Epithelial cell of proximal tubule (primary cell): ENCODE results near the gene ENTHD1. TPM values are rescaled to one million over a fixed set of nuclear protein-coding genes. Genes with fewer than 3 reads are reported as not detected.
"Not testable (repeated sequence)": the region's sequence is repeated elsewhere in the genome, so short reads cannot be mapped to it uniquely, and the experiment has no call there.

Experiments used
- DNase-seq: peaks from one replicate; pipeline ENCODE4 v3.0.0-alpha.2; 2011; ENCODE audit warnings: low read depth
- H3K4me3 ChIP-seq: 2 replicates; pipeline ENCODE4 v1.5.1; 2011; ENCODE audit warnings: low read depth, mild to moderate bottlenecking, low read length
- CTCF ChIP-seq: conservative IDR thresholded peaks from 2 replicates; pipeline ENCODE4 v1.5.1; 2012; ENCODE audit warnings: low read depth, mild to moderate bottlenecking, low read length
- total RNA-seq: library from RNA; depleted of rRNA; stranded (reverse); fragments of >200 nt; gene quantifications from 2 replicates; pipeline ENCODE4 v1.2.3, GENCODE V29; 2015

The ENTHD1 gene
- total RNA-seq, 1 donor from 2014 or later: not detected

DNA sequence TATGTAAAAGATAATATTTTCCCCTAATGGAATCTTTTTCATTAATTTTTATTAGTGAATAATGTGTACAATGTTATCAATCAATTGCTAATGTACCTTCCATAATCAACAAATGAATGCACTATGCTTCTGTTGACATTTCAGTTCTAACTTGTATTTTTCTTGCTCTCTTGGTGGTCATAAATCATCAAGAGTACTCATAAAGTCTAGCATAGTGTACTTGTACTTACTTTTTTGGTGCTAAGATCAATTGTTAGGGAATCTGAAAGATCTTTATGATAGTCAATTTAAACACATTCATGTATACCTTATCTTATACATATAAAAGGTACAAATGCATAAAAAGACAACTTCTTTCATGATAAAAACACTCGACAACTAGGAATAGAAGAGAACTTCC, 10.5 kb downstream of the ENTHD1 start:
- no peak for TF ChIP-seq CTCF
- no peak overlapping the region for H3K4me3 ChIP-seq
- no peak for DNase-seq

DNA sequence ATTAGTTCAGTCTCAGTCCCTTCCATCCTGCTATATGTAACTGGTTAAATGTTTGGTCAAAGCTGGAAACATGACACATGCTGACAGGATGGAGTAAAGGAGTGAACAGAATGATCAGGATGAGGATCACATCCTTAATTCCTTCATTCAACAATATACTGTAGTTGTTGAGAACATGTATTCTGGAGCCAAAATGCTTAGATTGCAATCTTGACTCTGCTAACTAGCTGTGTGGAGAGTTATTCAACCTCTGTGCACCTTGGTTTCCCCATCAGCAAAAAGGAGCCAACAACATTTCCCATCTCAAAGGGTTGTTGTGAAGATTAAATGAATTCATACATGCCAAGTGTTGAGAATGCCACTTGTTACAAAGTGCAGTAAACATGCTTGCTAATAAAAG, 12.8 kb downstream of the ENTHD1 start:
- no peak for TF ChIP-seq CTCF
- DNase-seq: no peak
- H3K4me3 ChIP-seq: no peak overlapping the region

GRCh38 chr22:39877079-39877845, 16.3 kb downstream of the ENTHD1 start:
- no peak for DNase-seq
- no peak overlapping the region for H3K4me3 ChIP-seq
- no peak for TF ChIP-seq CTCF

DNA sequence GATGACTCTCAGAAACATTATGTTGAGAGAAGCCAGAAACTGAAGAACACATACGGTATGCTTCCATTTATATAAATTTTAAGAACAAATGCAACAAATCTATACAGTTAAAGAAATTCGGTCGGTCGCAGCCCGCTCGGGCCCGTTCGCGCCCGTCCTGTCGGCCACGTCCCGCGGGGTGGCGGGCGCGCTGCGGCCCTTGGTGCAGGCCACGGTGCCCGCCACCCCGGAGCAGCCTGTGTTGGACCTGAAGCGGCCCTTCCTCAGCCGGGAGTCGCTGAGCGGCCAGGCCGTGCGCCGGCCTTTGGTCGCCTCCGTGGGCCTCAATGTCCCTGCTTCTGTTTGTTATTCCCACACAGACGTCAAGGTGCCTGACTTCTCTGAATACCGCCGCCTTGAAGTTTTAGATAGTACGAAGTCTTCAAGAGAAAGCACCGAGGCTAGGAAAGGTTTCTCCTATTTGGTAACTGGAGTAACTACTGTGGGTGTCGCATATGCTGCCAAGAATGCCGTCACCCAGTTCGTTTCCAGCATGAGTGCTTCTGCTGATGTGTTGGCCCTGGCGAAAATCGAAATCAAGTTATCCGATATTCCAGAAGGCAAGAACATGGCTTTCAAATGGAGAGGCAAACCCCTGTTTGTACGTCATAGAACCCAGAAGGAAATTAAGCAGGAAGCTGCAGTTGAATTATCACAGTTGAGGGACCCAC, 18.2 kb downstream of the ENTHD1 start:
- not testable (repeated sequence) for H3K4me3 ChIP-seq

GRCh38 chr22:39873965-39874364, 19.6 kb downstream of the ENTHD1 start:
- no peak for TF ChIP-seq CTCF
- no peak for DNase-seq

More for the DNA sequence above, 18.2 kb downstream of the ENTHD1 start:
- not testable (repeated sequence) for DNase-seq

DNA sequence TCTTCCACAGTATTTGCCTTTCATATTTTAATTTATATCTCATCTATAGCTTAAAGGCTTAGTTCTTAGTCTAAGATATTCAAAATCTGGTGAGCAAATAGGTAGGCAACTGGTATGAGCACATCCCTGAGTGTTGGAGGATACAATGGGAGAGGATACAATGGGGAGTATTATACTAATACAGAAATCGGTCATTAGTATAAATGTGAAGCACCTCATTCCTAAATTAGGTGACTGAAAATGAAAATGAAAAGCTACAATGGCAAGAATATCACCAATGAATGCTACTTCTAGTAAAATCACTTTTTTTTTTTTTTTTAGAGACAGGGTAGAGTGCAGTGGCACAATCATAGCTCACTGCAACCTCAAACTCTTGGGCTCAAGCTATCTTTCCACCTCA, 21.0 kb downstream of the ENTHD1 start:
- no peak for DNase-seq
- no peak for TF ChIP-seq CTCF

More at GRCh38 chr22:39873965-39874364, 19.6 kb downstream of the ENTHD1 start:
- no peak overlapping the region for H3K4me3 ChIP-seq

GRCh38 chr22:39871008-39871798, 22.4 kb downstream of the ENTHD1 start:
- DNase-seq: no peak
- H3K4me3 ChIP-seq: no peak overlapping the region
- no peak for TF ChIP-seq CTCF

More for the DNA sequence above, 21.0 kb downstream of the ENTHD1 start:
- H3K4me3 ChIP-seq: no peak overlapping the region

DNA sequence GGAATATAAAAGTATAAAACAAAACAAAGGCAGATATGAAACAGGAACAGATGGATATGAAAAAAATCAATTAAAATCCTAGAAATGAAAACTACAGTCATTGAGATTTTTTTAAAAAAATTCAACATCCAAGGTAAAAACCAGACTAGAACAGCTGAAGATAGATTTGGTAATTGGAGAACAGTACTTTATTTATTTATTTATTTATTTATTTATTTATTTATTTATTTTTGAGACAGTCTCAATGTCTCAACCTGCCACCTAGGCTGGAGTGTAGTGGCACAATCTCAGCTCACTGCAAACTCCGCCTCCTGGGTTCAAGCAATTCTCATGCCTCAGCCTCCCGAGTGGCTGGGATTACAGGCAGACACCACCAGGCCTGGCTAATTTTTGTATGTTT, 23.8 kb downstream of the ENTHD1 start:
- DNase-seq, H3K4me3 ChIP-seq: not testable (repeated sequence)
